GM21360 (cell line): ENCODE data around the gene IDH1.
A peak's percentile ranks its signal among the peaks of the same experiment; 100 is the strongest.
"Not testable (repeated sequence)": the region's sequence is repeated elsewhere in the genome, so short reads cannot be mapped to it uniquely, and the experiment has no call there.

Experiments
- ATAC-seq: cut with Tn5 transposase; IDR thresholded peaks from one replicate; pipeline ENCODE4 v1.9.1; 2021; ENCODE audit warnings: mild to moderate bottlenecking, moderate library complexity; ENCODE audit not compliant: unreplicated experiment

IDH1 gene

DNA sequence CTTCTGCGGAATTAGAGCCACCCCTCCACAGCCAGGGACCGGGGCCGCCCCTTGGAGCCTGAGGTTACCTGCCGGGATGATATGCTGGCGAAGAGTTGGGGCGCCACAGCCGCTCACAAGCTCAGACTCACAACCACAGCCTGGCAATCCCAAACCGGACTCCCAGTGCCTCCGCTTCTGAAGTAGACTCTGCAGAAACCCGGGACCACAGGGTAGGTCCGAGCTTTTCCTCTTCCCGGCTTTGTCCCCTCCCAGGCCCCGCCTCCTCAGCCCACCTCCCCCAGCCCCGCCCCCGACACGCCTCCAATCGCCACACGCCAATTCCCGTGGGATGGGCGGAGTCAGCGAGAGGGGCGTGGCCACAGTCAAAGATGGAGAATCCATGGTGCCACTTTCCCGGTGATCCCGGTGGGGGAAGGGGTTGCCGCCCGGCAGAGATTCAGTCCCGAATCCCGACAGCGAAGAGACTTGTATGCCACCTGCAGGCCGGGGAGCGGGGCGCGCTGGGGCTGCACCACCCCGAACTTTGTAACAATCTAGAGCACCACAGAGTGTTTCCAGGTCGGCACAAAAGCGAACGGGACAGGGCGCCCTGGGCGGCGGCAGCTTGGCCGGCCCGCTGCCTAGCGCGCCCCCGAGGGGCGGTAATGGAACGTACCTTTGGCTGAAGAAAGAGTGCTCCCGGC, at the start of gene IDH1:
TSS of gene IDH1 (minus strand) at position 201 of the 686 bp plus-strand sequence. CDS start 3,520 bp downstream, outside the sequence.
- ATAC-seq, result peak; percentile 82

DNA sequence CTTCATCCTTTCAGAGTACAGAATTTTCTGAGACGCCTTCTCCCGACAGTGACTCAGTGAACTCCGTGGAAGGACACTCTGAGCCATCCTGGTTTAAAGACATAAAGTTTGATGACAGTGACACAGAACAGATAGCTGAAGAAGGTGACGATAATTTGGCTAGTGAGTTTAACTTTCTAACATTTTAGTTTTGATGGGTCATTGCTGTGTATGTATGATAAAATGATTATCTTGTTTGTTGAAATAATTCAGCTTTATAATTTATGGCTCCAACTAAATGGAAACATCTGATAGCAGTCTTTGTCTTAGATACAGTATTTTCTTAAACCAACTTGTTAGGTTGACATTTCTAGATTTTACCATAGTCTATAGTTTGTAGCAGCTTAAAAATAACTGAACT, 49.3 kb upstream of the IDH1 start:
- no peak for ATAC-seq

- no peak for ATAC-seq
Measured at GRCh38 chr2:208300847-208301618, 46.2 kb upstream of the IDH1 start.

DNA sequence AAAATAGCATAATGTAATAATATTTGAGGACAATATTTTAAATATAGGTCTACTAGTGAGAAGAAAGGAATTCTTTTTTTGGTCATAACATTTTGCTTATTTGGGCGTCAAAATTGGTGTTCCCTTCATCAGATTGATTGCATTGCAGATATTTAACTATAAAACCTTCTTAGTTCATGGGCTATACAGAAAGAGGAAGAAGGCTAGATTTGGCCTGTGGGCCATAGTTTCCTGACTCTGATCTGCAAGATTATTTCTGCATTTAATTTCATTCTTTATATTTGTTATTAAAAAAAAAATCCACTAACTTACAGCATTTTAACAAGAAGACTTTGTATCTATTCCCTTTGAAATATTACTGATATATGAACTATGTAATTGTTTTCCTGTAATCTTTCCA, 43.1 kb upstream of the IDH1 start:
- no peak for ATAC-seq

DNA sequence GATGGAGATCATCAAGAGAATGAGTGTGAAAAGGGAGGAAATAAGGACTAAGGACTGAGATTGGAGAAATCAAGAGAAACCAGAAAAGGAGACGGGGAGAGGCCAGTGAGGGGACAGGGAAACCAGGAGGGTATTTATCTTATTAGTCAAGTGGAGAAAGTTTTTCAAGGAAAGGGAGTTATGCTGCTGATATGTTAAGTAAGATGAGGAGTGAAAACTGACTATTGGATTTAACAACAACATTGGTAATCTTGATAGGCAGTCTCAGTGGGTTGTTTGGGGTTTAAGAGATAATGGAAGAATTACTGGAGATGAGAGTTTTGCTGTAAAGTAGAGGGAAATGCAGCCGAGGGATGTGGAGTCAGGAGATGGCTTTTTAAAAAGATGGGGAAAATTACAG, 41.7 kb upstream of the IDH1 start:
- no peak for ATAC-seq

DNA sequence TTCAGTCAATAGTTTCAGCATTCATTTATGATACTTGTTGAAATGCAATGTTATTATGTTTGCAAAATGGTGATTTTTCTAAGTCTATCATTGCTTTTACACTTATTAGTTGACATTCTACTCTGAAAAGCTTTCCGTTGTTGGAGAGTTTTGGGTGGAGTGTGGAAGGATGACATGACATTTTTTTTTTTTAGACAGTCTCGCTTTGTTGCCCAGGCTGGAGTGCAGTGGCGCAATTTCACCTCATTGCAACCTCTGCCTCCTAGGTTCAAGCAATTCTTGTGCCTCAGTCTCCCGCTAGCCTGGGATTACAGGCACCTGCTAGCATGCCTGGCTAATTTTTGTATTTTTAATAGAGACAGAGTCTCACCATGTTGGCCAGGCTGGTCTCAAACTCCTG, 41.0 kb upstream of the IDH1 start:
- no peak for ATAC-seq

GRCh38 chr2:208294482-208295024, 39.7 kb upstream of the IDH1 start:
- peak; percentile 70 for ATAC-seq

DNA sequence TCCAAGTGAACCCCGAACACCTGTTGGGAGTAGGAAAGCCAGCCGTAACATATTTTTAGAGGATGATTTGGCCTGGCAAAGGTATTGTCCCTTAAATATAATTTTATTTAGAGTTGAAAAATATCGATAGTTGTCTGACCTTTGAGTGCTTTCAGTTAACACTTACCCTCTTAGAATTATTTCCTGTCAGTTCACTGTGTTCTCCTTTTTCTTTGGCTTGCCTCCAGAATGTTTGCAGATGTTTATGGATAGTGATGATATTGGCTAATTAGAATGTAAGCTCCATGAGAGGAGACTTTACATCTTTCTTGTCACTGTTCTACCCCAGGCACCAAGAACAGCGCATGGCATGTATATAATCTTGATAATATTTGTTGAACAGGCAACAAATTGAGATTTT, 31.0 kb upstream of the IDH1 start:
- ATAC-seq, result no peak

DNA sequence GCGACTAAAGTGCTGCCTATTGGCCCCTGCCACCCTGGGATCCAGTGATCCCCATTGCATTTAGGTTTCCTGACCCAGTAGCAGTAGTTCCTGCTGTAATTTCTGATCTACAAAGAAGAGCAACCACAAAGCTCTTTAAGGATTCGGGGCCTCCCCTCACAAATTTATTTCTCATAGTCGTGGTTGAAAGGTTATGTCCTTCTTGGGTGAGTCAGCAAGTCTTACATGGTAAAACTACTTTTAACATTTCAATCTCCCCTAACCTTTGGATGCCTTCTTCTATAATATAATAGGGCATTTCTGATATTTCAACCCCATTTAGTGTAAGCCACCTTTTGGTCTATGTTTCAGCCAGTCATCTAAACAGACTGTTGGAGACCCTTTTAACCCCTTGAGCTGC, 26.1 kb upstream of the IDH1 start:
- peak; percentile 68 for ATAC-seq

DNA sequence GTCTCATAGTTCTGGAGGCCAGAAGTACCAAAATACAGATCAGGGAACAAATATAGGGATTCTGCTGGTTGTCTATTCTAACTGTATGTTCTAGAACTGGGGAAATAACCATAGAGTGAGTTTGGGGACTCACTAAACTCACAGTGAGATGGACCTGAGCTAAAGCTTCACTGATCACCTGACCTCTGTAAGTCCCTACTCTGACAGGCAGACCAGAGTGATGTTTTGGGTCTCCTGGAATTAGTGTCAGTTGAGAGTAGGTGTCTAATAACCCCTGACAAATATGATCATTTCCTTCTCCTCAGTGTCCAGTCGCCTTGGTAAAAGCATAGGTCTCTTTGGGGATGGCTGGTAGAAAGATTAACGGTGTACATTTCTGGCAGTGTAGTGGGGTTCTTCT, 25.4 kb upstream of the IDH1 start:
- ATAC-seq, result no peak

DNA sequence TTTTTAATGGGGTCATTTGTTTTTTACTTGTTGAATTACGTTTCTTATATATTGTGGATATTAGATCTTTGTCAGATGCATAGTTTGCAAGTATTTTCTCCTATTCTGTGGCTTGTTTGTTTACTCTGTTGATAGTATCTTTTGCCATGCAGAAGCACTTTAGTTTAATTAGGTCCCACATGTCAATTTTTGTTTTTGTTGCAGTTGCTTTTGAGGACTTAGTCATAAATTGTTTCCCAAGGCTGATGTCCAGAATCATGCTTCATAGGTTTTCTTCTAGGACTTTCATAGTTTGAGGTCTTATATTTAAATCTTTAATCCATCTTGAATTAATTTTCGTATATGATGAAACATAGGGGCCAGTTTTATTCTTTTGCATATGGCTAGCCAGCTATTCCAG, 24.4 kb upstream of the IDH1 start:
- no peak for ATAC-seq

DNA sequence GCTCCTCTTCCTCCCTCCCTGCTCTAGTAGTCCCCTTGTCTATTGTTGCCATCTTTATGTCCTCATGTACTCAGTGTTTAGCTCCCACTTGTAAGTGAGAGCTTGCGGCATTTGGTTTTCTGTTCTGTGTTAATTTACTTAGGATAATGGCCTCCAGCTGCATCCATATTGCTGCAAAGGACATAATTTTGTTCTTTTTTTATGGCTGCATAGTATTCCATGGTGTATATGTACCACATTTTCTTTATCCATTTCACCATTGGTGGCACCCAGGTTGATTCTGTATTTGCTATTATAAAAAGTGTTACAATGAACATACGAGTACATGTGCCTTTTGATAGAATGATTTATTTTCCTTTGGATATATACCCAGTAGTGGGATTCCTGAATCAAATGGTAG, 23.7 kb upstream of the IDH1 start:
- no peak for ATAC-seq

GRCh38 chr2:208274748-208275147, 19.9 kb upstream of the IDH1 start:
- ATAC-seq, result no peak

- ATAC-seq, result no peak
Measured at GRCh38 chr2:208269091-208269490, 14.2 kb upstream of the IDH1 start.

DNA sequence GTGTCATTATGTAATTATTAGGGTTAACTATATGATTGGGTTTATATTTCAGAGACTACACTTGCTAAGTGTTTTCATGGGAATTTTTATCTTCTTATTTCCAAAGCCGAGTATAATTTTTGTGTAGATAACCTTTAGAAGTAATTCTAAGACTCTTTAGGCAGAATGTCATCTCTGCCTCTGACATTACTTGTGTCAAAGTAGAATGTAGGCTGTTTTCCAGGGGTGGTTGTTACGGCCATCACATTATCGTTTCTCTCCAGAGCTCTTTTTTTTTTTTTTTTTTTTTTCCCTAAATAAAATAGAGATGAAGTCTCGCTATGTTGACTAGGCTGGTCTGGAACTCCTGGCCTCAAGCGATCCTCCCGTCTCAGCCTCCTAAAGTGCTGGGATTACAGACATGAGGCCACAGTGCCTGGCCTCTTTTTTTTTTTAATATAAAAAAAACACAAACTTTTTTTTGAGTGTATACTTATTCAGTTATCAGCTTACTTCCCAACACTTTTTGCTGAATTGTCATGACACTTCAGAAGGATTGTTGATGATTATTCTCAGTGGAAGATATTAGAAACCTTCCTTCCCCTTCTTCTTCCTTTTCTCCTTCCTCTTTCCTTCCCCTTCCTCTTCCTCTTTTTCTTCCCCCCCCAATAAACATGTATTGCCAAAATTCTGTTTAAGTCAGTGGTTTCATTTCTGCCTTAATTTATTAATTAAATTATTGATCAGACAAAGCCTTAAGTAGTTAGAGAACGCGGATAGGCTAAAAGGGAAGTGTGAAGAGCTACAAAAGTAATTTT, 13.5 kb upstream of the IDH1 start:
- ATAC-seq, result no peak

- ATAC-seq, result not testable (repeated sequence)
Measured at GRCh38 chr2:208267526-208267925, 12.7 kb upstream of the IDH1 start.

DNA sequence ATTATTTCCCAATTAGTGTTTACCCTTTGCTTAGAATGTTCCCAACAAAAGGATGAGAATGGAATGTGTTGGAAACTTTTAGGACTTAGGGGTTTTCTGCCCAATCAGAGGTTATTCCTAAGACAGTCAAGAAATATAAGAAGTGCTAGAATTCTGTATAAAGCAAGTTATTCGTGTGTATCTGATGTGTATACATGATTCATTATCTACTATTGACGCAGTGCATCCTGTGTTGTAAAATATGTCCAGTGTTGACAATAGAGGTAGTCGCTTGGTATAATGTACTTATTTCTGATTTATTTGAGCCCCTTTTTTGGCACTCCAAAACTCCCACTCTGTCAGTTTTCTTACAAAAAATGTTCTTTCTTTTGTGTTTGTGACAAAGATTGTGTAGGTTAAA, 12.1 kb upstream of the IDH1 start:
- ATAC-seq, result no peak

DNA sequence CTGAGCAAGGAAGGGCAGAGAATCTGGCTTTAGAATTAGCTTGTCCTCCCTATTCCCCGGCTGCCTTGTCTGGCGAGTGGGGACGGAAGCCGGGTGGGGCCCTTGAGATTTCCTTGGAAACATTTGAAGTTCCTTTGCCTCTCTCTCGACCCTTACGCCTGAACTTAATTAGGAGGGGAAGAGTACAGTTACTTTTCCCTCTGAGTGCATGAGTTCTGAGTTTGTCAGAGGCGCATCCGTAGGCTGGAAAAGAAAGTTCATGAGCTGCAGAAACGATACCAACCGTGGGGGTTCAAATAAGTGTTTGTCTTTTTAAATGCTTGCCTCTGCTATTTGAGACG, 11.7 kb upstream of the IDH1 start:
- ATAC-seq, result peak; percentile 6

- ATAC-seq, result peak; percentile 87
Measured at GRCh38 chr2:208265801-208266552, 11.1 kb upstream of the IDH1 start, which contains the start of gene PIKFYVE. Gene PIKFYVE (plus strand): TSS chr2:208266255. CDS start chr2:208271520, 5,265 bp downstream.

GRCh38 chr2:208265371-208265800, 10.5 kb upstream of the IDH1 start:
- ATAC-seq, result peak; percentile 46
